Epithelial cell of proximal tubule (primary cell): ENCODE data around the gene PRR23A. TPM values are rescaled to one million over a fixed set of nuclear protein-coding genes. Genes with fewer than 3 reads are reported as not detected.
"Not testable (repeated sequence)": the region's sequence is repeated elsewhere in the genome, so short reads cannot be mapped to it uniquely, and the experiment has no call there.

Experiments used
- DNase-seq: peaks from one replicate; pipeline ENCODE4 v3.0.0-alpha.2; 2011; ENCODE audit warnings: low read depth
- H3K4me3 ChIP-seq: 2 replicates; pipeline ENCODE4 v1.5.1; 2011; ENCODE audit warnings: low read depth, mild to moderate bottlenecking, low read length
- CTCF ChIP-seq: conservative IDR thresholded peaks from 2 replicates; pipeline ENCODE4 v1.5.1; 2012; ENCODE audit warnings: low read depth, mild to moderate bottlenecking, low read length
- total RNA-seq: library from RNA; depleted of rRNA; stranded (reverse); fragments of >200 nt; gene quantifications from 2 replicates; pipeline ENCODE4 v1.2.3, GENCODE V29; 2015

Gene PRR23A
- total RNA-seq, 1 donor from 2014 or later: not detected

GRCh38 chr3:139032326-139033002 lies 26.4 kb upstream of the PRR23A start:
- TF ChIP-seq CTCF: no peak
- no peak for DNase-seq
- no peak overlapping the region for H3K4me3 ChIP-seq

- not testable (repeated sequence) for H3K4me3 ChIP-seq, DNase-seq
Measured at GRCh38 chr3:139030576-139030975, 24.5 kb upstream of the PRR23A start.

GRCh38 chr3:139024968-139025367 lies 18.9 kb upstream of the PRR23A start:
- no peak for TF ChIP-seq CTCF
- no peak overlapping the region for H3K4me3 ChIP-seq
- DNase-seq: no peak

GRCh38 chr3:139020868-139021234 lies 14.8 kb upstream of the PRR23A start, which contains the start of gene PRR23B:
PRR23B (minus strand) TSS chr3:139020926; CDS start chr3:139020661, 265 bp downstream.
- no peak for DNase-seq
- H3K4me3 ChIP-seq: no peak within 1 kb of the TSS
- TF ChIP-seq CTCF: peak; percentile 28

GRCh38 chr3:139020036-139020867 lies 14.2 kb upstream of the PRR23A start:
- DNase-seq: no peak
- no peak for TF ChIP-seq CTCF

GRCh38 chr3:139016430-139017048 lies 10.5 kb upstream of the PRR23A start:
- no peak for DNase-seq
- no peak overlapping the region for H3K4me3 ChIP-seq
- no peak for TF ChIP-seq CTCF

More at GRCh38 chr3:139020036-139020867, 14.2 kb upstream of the PRR23A start:
- H3K4me3 ChIP-seq: no peak overlapping the region

- no peak for TF ChIP-seq CTCF
- H3K4me3 ChIP-seq: no peak overlapping the region
- DNase-seq: no peak
Measured at GRCh38 chr3:139005356-139005993, 593 bp downstream of the PRR23A start.
